ENCODE data around the gene EPN2. TPM values are rescaled to one million over a fixed set of nuclear protein-coding genes. Genes with fewer than 3 reads are reported as not detected.

The EPN2 gene
- total and polyA plus RNA-seq, 2 donors (not counting 1 experiment from before 2014, with no cell fraction given): 23.8 to 36.0 TPM

- Histone ChIP-seq H3K27me3 (ENCODE audit: control insufficient read depth, insufficient read depth, low read length) (no peaks in the 10 kb centered on the region), H3K4me1 (ENCODE audit: control insufficient read depth, extremely low read depth, insufficient read depth, low read length) (peaks cover 9% of the 10 kb centered on the region), H3K36me3 (ENCODE audit: control insufficient read depth, insufficient read depth, low read length) (no peaks in the 10 kb centered on the region), H3K4me3 (replicated peaks in 1 of 4; ENCODE audit: control extremely low read depth in 1 of 4, insufficient read depth in 1 of 4, low read depth in 3 of 4, low read length in 4 of 4) (no peak overlapping the region), H3K9me3 (ENCODE audit: control insufficient read depth, insufficient read depth, low read depth, low read length) (no peaks in the 10 kb centered on the region), H3K9ac (ENCODE audit: insufficient read depth, low read length) (no peak overlapping the region), H3K79me2 (ENCODE audit: control insufficient read depth, insufficient read depth, low read length) (no peaks in the 10 kb centered on the region), H3K27ac (ENCODE audit: insufficient read depth, low read length) (no peak overlapping the region), H3K4me2 (ENCODE audit: extremely low read depth, insufficient read depth, low read length) (no peak overlapping the region), H4K20me1 (ENCODE audit: control insufficient read depth, extremely low read depth, insufficient read depth, low read length) (no peaks in the 10 kb centered on the region), H2AFZ (ENCODE audit: low read length) (no peak overlapping the region)
- no peak for DNase-seq (ENCODE audit: low read depth in 2 of 2)
- no peak for TF ChIP-seq EZH2 (IDR thresholded peaks at IDR 0.05; ENCODE audit: low read length, missing control alignments)
These were observed 135.8 kb downstream of the EPN2 start for GRCh38 chr17:19372866-19373504.

- DNase-seq (ENCODE audit: low read depth in 2 of 2): no peak
- no peak for TF ChIP-seq CTCF (conservative IDR thresholded peaks at IDR 0.05 in 1 of 2, IDR thresholded peaks at IDR 0.05 in 1 of 2; ENCODE audit: low read depth in 1 of 2, low read length in 2 of 2)
- no peak for TF ChIP-seq EZH2 (IDR thresholded peaks at IDR 0.05; ENCODE audit: low read length, missing control alignments)
These were observed 137.0 kb downstream of the EPN2 start for GRCh38 chr17:19374136-19374535.

GRCh38 chr17:19375732-19376131 is 138.6 kb downstream of the EPN2 start:
- no peaks in the 10 kb centered on the region for H3K9me3 ChIP-seq (ENCODE audit: control insufficient read depth, insufficient read depth, low read depth, low read length)
- DNase-seq (ENCODE audit: low read depth in 2 of 2): no peak
- no peak overlapping the region for H3K4me2 ChIP-seq (ENCODE audit: extremely low read depth, insufficient read depth, low read length)
- no peaks in the 10 kb centered on the region for H3K27me3 ChIP-seq (ENCODE audit: control insufficient read depth, insufficient read depth, low read length)
- no peaks in the 10 kb centered on the region for H4K20me1 ChIP-seq (ENCODE audit: control insufficient read depth, extremely low read depth, insufficient read depth, low read length)
- H3K4me3 ChIP-seq (replicated peaks in 1 of 4; ENCODE audit: control extremely low read depth in 1 of 4, insufficient read depth in 1 of 4, low read depth in 3 of 4, low read length in 4 of 4): no peak overlapping the region
- TF ChIP-seq CTCF (conservative IDR thresholded peaks at IDR 0.05 in 1 of 2, IDR thresholded peaks at IDR 0.05 in 1 of 2; ENCODE audit: low read depth in 1 of 2, low read length in 2 of 2): no peak
- no peak for TF ChIP-seq EZH2 (IDR thresholded peaks at IDR 0.05; ENCODE audit: low read length, missing control alignments)
- no peak overlapping the region for H3K9ac ChIP-seq (ENCODE audit: insufficient read depth, low read length)
- no peak overlapping the region for H3K27ac ChIP-seq (ENCODE audit: insufficient read depth, low read length)
- peaks cover 10% of the 10 kb centered on the region for H3K36me3 ChIP-seq (ENCODE audit: control insufficient read depth, insufficient read depth, low read length)
- H3K4me1 ChIP-seq (ENCODE audit: control insufficient read depth, extremely low read depth, insufficient read depth, low read length): peaks cover 15% of the 10 kb centered on the region
- H3K79me2 ChIP-seq (ENCODE audit: control insufficient read depth, insufficient read depth, low read length): peaks cover 19% of the 10 kb centered on the region
- H2AFZ ChIP-seq (ENCODE audit: low read length): no peak overlapping the region

More at GRCh38 chr17:19374136-19374535, 137.0 kb downstream of the EPN2 start:
- H3K4me3 ChIP-seq (replicated peaks in 1 of 4; ENCODE audit: control extremely low read depth in 1 of 4, insufficient read depth in 1 of 4, low read depth in 3 of 4, low read length in 4 of 4): no peak overlapping the region
- no peaks in the 10 kb centered on the region for H3K9me3 ChIP-seq (ENCODE audit: control insufficient read depth, insufficient read depth, low read depth, low read length)
- no peaks in the 10 kb centered on the region for H4K20me1 ChIP-seq (ENCODE audit: control insufficient read depth, extremely low read depth, insufficient read depth, low read length)
- no peak overlapping the region for H3K9ac ChIP-seq (ENCODE audit: insufficient read depth, low read length)
- no peak overlapping the region for H3K27ac ChIP-seq (ENCODE audit: insufficient read depth, low read length)
- H3K4me1 ChIP-seq (ENCODE audit: control insufficient read depth, extremely low read depth, insufficient read depth, low read length): peaks cover 9% of the 10 kb centered on the region
- no peak overlapping the region for H2AFZ ChIP-seq (ENCODE audit: low read length)
- H3K36me3 ChIP-seq (ENCODE audit: control insufficient read depth, insufficient read depth, low read length): no peaks in the 10 kb centered on the region
- no peaks in the 10 kb centered on the region for H3K27me3 ChIP-seq (ENCODE audit: control insufficient read depth, insufficient read depth, low read length)
- H3K79me2 ChIP-seq (ENCODE audit: control insufficient read depth, insufficient read depth, low read length): peaks cover 6% of the 10 kb centered on the region
- no peak overlapping the region for H3K4me2 ChIP-seq (ENCODE audit: extremely low read depth, insufficient read depth, low read length)
